AML-193 (cell line): ENCODE measurements around the gene PXDN.

Experiments
- DNase-seq, 2 experiments: peaks; one replicate each; lab custom pipeline; 2025; lab: John Stamatoyannopoulos, UW

Gene PXDN

DNA sequence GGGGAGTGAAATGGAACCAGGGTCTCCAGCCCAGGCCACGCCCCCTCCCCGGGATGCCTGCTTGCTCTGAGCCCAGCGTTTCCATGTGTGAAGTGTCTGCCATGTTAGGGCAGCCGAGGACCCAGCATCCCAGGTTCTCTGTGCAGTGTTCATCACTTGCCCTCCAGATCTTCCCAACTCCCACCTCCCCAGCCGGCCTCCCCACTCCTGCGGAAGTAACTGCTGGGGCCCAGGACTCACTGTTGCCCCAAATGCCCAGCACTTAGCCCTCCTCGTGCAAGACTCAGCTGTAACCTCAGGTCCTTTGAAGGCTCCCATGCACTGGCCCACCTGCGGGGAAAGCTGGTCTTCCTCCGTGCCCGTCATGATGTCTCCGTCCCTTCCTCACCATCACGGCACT, 9.7 kb upstream of the PXDN start:
- DNase-seq, result no peak

DNA sequence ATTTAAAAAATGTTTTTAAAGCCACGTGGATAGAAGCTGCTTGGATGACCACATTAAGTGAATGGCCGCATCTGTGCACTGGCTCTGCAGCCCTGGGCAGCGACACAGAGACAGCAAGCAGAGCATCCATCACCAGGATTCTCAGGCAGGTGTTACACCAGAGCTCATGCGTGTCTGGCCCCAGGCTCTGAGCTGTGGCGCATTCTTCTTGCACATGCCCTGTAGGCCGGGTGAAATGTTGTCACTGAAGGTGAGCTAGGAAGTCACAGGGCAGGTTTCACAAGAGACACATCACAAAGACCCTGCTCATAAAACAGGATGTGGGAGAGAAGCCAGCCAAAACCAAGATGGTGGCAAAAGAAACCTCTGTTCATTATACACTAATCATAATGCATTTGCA, 8.4 kb upstream of the PXDN start:
- DNase-seq, result no peak

DNA sequence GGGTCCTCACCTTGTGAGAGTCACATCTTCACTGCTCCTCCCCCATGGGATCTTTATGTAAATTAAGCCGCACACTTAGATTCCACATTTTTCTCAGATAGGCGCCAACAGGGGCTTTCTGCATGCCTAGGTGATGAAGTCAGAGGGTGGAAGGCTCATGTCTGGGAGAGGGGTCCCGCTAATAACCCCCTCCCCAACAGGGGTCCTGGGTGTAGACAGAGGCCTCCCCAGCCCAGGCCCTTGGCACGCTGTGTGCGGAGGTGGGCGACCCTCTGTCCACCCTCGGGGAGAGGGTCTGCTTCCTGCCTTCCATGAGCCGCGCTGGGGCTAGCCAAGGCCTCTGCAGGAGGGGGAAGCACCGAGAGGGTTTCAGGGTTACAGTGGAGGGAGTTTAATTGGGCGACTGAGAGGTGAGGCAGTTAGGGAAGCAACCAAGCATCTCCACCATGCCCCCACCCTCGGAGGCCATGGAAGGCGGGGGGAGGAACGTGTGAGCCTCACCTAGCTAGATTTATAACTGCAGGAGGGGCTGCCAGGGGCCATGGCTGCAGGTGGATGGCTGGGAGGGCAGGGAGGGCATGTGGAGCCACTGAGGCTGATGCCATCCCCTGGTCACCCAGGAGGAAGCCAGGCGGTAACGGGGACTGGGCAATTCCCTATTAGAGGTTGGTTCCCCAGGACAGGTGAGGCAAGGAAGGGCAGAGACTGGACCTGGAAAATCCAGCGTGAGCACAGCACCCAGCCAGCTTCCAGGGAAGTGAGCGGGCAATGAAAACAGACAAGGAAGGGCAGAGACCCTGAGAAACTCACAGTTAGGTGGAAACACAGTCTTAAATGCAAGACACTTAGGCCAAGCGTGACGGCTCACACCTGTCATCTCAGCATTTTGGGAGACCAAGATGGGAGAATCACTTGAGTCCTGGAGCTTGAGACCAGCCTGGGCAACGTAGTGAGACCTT, 7.7 kb upstream of the PXDN start:
- no peak for DNase-seq

DNA sequence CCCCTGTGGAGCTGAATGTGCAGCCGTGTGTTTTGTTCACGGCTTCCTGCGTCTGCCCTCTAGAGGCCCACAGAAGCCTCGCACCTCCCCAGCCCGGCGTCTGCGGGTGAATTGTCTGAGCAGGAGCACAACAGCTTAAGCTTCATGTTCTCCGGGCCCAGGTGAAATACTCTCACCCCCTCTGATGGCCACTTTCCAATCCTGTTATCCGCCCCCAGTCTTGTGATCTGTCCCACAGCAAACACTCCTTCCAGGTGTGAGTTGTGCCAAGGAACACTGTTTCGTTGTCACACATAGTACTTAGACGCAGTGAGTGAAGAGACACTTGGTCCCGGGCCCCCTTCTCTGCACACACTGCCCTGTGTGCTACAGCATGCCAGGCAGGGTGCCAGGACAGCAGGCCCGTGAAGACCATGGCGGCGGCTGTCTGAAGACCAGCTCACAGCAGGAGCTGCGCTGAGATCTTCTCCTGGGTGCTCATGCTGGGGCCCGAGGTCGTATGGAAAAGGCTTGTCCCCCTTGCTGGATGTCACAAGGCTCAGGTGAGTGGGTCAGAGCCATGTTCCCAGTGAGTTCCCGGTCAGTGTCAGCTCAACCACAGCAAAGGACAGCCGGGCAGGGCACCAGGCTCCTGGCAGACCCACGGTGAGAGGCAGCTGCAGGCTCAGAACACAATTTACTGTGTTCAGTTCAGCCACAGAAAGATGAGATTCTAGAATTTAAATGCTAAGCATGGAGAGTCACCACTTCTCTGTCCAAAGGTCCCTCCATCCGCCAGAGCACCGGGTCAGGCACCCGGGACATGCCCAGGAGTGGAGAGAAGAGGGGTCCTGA, 6.8 kb upstream of the PXDN start:
- DNase-seq, result peak; percentile 6 to 12

DNA sequence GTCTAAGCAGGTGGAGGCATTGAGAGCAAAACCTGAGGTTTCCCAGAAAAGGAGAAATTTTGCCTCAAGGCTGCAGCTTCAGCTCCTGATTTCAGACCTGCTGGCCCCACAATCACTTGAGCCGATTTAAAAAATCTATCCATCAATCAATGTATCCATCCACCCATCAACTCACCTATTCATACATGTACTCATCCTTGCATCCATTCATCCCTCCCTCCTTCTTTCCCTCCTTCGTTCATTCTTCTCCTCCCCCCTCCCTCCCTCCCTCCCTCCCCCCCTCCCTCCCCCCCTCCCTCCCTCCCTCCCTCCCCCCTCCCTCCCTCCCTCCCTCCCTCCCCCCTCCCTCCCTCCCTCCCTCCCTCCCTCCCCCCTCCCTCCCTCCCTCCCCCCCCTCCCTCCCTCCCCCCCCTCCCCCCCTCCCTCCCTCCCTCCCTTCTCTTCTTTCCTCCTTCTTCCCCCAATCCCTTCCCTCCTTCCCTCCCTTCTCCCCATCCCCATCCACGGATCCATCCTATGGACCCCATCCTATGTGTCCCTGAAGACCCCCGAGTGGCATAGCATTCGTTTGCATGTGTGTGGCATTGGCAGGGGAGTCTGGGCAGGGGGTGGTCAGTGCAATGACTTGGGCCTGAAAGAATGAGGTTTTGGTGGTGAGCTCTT, 6.1 kb upstream of the PXDN start:
- no peak for DNase-seq

DNA sequence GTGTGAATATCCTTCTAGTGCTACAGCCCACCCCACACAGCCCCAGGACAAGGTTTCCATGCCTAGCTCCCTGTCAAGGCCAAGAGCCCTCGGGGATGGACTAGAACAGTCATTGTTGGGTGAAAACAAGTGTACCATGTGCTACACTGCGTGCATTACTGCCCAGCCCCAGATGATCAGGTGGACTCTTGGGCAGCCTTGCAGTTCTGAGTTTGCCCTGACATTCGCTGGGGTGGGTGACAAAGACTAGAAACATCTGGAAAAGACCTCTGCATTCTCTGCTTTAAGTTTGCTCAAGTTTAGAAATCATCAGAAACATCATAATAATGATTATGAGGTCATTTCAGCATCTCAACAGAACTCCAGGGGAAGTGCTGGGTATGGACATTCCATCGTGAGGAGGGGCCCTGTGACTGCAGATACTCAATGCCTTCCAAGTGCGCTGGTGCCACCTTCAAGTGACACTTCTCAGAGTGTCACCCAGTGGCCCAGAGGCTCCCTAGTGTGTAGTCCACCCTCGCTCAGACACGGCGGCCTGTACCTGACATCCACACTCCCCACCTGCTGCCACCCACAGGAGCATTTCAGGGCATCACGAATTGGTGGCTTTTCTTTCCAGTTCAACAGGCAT, 5.3 kb upstream of the PXDN start:
- DNase-seq, result no peak

- no peak for DNase-seq
Observed at GRCh38 chr2:1748741-1749488, 4.6 kb upstream of the PXDN start.

DNA sequence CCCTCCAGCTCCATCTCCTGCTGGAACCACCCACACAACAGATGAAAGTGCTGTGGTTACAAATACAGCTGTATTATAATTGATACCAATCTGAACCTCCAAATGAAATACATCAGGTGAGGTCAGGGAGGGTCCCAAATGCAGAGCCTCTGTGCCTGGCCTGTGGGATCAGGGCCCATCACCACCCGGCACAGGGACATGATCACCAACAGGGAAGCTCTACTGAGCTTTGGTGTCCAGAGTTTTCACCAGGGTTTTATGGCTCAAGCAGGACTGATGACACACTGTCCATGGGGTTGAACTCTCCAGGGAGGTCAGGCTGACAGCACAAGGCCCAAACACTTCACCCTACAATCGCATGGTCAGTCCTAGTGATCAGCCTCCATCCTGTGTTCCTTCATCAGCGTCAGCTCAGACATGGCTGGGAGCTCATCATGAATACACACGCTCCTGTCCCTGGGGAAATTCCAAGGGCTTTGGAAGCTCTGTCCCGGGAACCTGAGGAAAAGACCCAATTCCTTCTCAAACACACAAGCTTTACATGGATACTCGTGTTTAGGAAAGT, 3.9 kb upstream of the PXDN start:
- DNase-seq, result no peak

GRCh38 chr2:1747065-1747941, 3.0 kb upstream of the PXDN start:
- no peak for DNase-seq

- no peak for DNase-seq
Observed at GRCh38 chr2:1746174-1747064, 2.1 kb upstream of the PXDN start.

GRCh38 chr2:1745171-1746023, 1.1 kb upstream of the PXDN start:
- no peak for DNase-seq

- DNase-seq, result no peak
Observed at GRCh38 chr2:1744151-1744445, 217 bp downstream of the PXDN start.

DNA sequence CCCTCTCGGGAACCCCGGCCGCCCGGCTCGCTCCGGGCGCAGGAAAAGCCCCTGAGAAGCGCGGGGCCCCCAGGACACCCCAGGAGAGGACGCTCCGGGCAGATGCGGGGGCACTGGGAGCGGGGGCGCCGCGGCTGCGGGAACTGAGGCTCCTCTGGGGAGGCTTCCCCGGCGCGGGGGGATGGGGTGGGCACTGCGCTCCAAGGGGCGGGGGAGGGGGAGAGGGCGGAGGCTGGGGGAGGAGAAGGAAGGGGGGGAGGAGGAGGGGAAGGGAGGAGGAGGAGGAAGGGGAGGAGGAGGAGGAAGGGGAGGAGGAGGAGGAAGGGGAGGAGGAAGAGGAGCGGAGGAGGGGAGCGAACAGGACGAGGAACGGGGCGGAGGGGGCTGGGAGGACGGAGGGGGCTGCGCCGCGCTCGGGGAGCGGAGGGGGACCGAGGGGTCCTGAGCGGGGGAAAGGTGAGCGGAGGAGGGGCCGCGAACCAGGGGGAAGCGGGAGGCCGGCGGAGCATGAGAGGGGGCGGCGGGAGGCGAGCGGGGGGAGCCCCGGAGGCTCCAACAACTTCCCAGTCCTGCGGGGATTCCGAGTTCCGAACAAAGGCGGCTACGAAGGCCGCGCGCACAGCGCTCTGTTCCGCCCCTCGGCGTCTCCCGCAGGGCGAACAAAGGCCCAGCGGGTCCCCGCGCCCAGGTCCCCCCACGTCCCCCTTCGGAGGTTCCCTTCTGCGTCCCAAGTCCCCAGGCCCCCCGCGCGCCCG, 742 bp downstream of the PXDN start:
- no peak for DNase-seq

- DNase-seq, result no peak
Observed at GRCh38 chr2:1742681-1743395, 1.5 kb downstream of the PXDN start.

DNA sequence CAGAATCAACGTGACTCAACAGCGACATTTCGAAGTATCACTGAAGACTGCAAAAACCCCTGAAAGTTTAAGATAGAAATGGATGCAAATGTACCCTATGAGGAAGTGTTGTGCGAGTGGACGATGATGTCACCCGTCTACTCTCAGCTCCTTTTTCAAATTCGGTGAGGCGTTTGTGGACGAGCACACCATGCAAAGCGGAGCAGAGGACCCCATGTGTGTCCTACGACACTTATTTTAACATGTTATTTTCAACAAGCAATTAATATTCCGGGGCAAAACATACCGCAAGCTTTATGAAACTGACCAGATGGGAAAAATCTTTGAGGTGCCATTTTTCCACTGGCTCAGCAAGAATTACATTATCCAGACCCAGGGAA, 2.0 kb downstream of the PXDN start:
- no peak for DNase-seq

DNA sequence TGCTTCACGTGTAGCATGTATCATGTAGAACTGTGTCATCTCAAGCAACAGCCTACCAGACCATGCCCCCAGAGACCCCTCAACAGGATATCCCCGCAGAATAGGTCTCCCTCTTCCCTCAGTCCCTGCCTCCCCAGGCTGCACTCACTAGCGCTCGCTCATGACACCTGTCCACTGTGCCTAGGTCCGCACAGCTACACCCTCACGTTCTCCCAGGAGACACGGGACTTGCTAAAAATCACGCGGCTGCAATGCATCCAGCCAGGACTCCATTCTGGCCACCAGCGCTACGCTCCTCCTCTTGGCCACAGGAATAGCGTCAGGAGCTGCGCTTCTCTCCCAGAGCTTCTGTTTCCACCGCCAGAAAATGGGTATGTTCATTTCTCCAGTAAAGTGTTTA, 2.5 kb downstream of the PXDN start:
- no peak for DNase-seq
